Neural cell (in vitro differentiated cells): ENCODE results near the gene FAM83G. TPM values are rescaled to one million over a fixed set of nuclear protein-coding genes. Genes with fewer than 3 reads are reported as not detected.

Source experiments
- H2AFZ ChIP-seq: fragments of 200-600, 300-800 bp; sonication (generic), shearing (Covaris generic); 2 replicates; pipeline ENCODE4 v1.6.0; 2014; ENCODE audit warnings: low read depth, mild to moderate bottlenecking, antibody characterized with exemption, low read length, moderate library complexity
- H3F3A ChIP-seq: fragments of 200-600 bp; shearing (Covaris generic); 2 replicates; pipeline ENCODE4 v1.6.1; 2016; ENCODE audit warnings: mild to moderate bottlenecking, moderate library complexity, mixed read lengths, antibody characterized with exemption, low read length; ENCODE audit not compliant: insufficient read depth, poor library complexity, severe bottlenecking
- H3K27ac ChIP-seq: fragments of 200-600, 300-800 bp; sonication (generic), shearing (Covaris generic); 2 replicates; pipeline ENCODE4 v1.5.1; 2014; ENCODE audit warnings: mild to moderate bottlenecking, low read length, moderate library complexity
- H3K27me3 ChIP-seq: fragments of 300-800, 200-600 bp; sonication (generic), shearing (Covaris generic); 2 replicates; pipeline ENCODE4 v1.6.0; 2014; ENCODE audit warnings: mild to moderate bottlenecking, low read depth, low read length, moderate library complexity; ENCODE audit not compliant: insufficient read depth
- H3K36me3 ChIP-seq: fragments of 300-800, 200-600 bp; sonication (generic), shearing (Covaris generic); 2 replicates; pipeline ENCODE4 v1.5.1; 2014; ENCODE audit warnings: mild to moderate bottlenecking, antibody characterized with exemption, low read length, moderate library complexity; ENCODE audit not compliant: insufficient read depth
- H3K4me2 ChIP-seq: fragments of 300-800, 200-600 bp; sonication (generic), shearing (Covaris generic); 2 replicates; pipeline ENCODE4 v1.6.0; 2014; ENCODE audit warnings: mild to moderate bottlenecking, low read length
- H3K4me3 ChIP-seq: fragments of 300-800, 200-600 bp; sonication (generic), shearing (Covaris generic); 2 replicates; pipeline ENCODE4 v1.5.1; 2014; ENCODE audit warnings: mild to moderate bottlenecking, low read length, moderate library complexity
- H3K79me2 ChIP-seq: fragments of 200-600 bp; shearing (Covaris generic); replicated peaks from 2 replicates; pipeline ENCODE4 v1.6.0; 2014; ENCODE audit warnings: mild to moderate bottlenecking, low read length, moderate library complexity; ENCODE audit not compliant: insufficient read depth
- H3K9ac ChIP-seq: fragments of 300-800, 200-600 bp; sonication (generic), shearing (Covaris generic); 2 replicates; pipeline ENCODE4 v1.6.1; 2016; ENCODE audit warnings: mild to moderate bottlenecking, low read length, mixed read lengths
- H3K9me2 ChIP-seq: fragments of 200-600 bp; shearing (Covaris generic); 2 replicates; pipeline ENCODE4 v1.6.1; 2016; ENCODE audit warnings: mild to moderate bottlenecking, low read length, mixed read lengths; ENCODE audit not compliant: insufficient read depth
- H3K9me3 ChIP-seq: fragments of 200-600, 300-800 bp; sonication (generic), shearing (Covaris generic); 2 replicates; pipeline ENCODE4 v1.6.1; 2016; ENCODE audit warnings: mild to moderate bottlenecking, mixed run types, low read length, moderate library complexity, mixed read lengths
- H4K20me1 ChIP-seq: fragments of 200-600 bp; shearing (Covaris generic); 2 replicates; pipeline ENCODE4 v1.6.1; 2016; ENCODE audit warnings: mild to moderate bottlenecking, mixed run types; ENCODE audit not compliant: insufficient read depth
- EP300 ChIP-seq: fragments of 450-650 bp; conservative IDR thresholded peaks from 2 replicates; pipeline ENCODE4 v1.6.1; 2014; ENCODE audit warnings: antibody characterized with exemption, mild to moderate bottlenecking, moderate library complexity; ENCODE audit not compliant: poor library complexity, severe bottlenecking
- EZH2 ChIP-seq: fragments of 200-600, 300-800 bp; shearing (Covaris generic), sonication (generic); IDR thresholded peaks from 2 replicates; pipeline ENCODE4 v1.6.1; 2014; ENCODE audit warnings: antibody characterized with exemption, low read length, borderline replicate concordance, mild to moderate bottlenecking; ENCODE audit not compliant: insufficient read depth, poor library complexity, severe bottlenecking
- MXI1 ChIP-seq: fragments of 450-650 bp; conservative IDR thresholded peaks from 2 replicates; pipeline ENCODE4 v1.6.1; 2014; ENCODE audit warnings: antibody characterized with exemption, mild to moderate bottlenecking; ENCODE audit not compliant: poor library complexity, severe bottlenecking
- POLR2AphosphoS5 ChIP-seq: IDR thresholded peaks from 2 replicates; pipeline ENCODE4 v1.6.1; 2012
- RAD21 ChIP-seq: fragments of 450-650 bp; conservative IDR thresholded peaks from 2 replicates; pipeline ENCODE4 v1.6.1; 2014; ENCODE audit warnings: antibody characterized with exemption, mild to moderate bottlenecking, moderate library complexity
- SMC3 ChIP-seq: fragments of 450-650 bp; conservative IDR thresholded peaks from 2 replicates; pipeline ENCODE4 v1.6.1; 2014; ENCODE audit warnings: antibody characterized with exemption, mild to moderate bottlenecking, moderate library complexity; ENCODE audit not compliant: poor library complexity
- TAF1 ChIP-seq: IDR thresholded peaks from 2 replicates; pipeline ENCODE4 v1.6.1; 2012; ENCODE audit warnings: low read depth
- polyA plus RNA-seq: library from polyadenylated mRNA; depleted of rRNA; stranded (reverse); fragments of >200 nt; gene quantifications from 2 replicates; pipeline ENCODE4 v1.2.3, GENCODE V29; 2014
- TF ChIP-seq, protein P1 (sequence below): fragments of 450-650 bp; IDR thresholded peaks from 2 replicates; pipeline ENCODE4 v1.5.1; 2014; ENCODE audit warnings: antibody characterized with exemption, mild to moderate bottlenecking, moderate library complexity; ENCODE audit not compliant: poor library complexity, severe bottlenecking
- TF ChIP-seq, protein P2 (sequence below): IDR thresholded peaks from 2 replicates; pipeline ENCODE4 v1.6.1; 2012; ENCODE audit warnings: borderline replicate concordance

FAM83G gene
- polyA plus RNA-seq, 1 donor from 2014 or later: not detected

DNA sequence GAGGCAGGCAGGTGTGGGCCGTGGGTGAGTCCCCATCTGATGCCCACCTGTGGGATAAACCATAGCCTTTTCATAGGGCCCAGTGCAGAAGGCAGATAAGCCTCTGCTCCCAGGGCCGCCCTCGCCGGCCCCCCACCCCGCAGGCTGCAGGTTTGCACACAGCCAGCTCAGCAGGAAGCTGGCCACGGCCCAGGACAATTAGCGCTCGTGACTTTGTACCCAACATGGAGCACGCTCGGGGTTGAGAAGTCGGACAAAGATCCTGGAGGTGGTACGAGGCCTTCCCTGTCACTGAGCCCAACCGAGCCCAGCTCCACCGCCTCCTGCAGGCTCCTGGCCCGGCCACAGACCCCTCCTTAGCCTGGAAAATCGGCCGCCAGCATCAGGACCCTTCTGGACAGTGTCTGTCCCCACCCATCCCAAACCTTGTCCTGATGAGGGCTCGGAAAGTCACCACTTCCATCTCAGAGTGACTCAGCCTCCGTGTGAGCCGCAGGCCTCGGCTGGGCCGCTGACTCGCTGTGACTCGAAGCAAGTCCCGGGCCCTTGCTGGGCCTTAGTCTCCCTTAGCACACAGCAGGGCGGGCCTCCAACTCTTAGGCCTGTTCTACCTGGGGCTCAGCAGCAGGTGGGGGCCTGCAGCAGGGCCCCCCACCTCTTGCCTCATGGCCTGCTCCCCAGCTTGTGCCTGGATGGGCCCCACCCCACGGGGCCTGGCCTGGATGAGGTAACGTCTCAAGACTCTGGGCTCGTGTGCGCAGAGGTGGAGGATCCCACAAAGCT is 22.7 kb downstream of the FAM83G start:
- TF ChIP-seq EP300: no peak
- TF ChIP-seq EZH2: no peak
- no peak for TF ChIP-seq POLR2AphosphoS5
- TF ChIP-seq, protein P1, sequence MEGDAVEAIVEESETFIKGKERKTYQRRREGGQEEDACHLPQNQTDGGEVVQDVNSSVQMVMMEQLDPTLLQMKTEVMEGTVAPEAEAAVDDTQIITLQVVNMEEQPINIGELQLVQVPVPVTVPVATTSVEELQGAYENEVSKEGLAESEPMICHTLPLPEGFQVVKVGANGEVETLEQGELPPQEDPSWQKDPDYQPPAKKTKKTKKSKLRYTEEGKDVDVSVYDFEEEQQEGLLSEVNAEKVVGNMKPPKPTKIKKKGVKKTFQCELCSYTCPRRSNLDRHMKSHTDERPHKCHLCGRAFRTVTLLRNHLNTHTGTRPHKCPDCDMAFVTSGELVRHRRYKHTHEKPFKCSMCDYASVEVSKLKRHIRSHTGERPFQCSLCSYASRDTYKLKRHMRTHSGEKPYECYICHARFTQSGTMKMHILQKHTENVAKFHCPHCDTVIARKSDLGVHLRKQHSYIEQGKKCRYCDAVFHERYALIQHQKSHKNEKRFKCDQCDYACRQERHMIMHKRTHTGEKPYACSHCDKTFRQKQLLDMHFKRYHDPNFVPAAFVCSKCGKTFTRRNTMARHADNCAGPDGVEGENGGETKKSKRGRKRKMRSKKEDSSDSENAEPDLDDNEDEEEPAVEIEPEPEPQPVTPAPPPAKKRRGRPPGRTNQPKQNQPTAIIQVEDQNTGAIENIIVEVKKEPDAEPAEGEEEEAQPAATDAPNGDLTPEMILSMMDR: no peak
- TF ChIP-seq RAD21: no peak
- TF ChIP-seq MXI1: no peak
- no peak for TF ChIP-seq SMC3
- TF ChIP-seq TAF1: no peak
- TF ChIP-seq, protein P2, sequence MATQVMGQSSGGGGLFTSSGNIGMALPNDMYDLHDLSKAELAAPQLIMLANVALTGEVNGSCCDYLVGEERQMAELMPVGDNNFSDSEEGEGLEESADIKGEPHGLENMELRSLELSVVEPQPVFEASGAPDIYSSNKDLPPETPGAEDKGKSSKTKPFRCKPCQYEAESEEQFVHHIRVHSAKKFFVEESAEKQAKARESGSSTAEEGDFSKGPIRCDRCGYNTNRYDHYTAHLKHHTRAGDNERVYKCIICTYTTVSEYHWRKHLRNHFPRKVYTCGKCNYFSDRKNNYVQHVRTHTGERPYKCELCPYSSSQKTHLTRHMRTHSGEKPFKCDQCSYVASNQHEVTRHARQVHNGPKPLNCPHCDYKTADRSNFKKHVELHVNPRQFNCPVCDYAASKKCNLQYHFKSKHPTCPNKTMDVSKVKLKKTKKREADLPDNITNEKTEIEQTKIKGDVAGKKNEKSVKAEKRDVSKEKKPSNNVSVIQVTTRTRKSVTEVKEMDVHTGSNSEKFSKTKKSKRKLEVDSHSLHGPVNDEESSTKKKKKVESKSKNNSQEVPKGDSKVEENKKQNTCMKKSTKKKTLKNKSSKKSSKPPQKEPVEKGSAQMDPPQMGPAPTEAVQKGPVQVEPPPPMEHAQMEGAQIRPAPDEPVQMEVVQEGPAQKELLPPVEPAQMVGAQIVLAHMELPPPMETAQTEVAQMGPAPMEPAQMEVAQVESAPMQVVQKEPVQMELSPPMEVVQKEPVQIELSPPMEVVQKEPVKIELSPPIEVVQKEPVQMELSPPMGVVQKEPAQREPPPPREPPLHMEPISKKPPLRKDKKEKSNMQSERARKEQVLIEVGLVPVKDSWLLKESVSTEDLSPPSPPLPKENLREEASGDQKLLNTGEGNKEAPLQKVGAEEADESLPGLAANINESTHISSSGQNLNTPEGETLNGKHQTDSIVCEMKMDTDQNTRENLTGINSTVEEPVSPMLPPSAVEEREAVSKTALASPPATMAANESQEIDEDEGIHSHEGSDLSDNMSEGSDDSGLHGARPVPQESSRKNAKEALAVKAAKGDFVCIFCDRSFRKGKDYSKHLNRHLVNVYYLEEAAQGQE: no peak
- no peak overlapping the region for H3K9ac ChIP-seq
- H3K27ac ChIP-seq: no peak overlapping the region
- H3F3A ChIP-seq: no peaks in the 10 kb centered on the region
- no peaks in the 10 kb centered on the region for H3K9me2 ChIP-seq
- no peak overlapping the region for H3K4me3 ChIP-seq
- H3K4me2 ChIP-seq: no peak overlapping the region
- no peaks in the 10 kb centered on the region for H3K27me3 ChIP-seq
- no peaks in the 10 kb centered on the region for H3K9me3 ChIP-seq
- H3K36me3 ChIP-seq: no peaks in the 10 kb centered on the region
- no peaks in the 10 kb centered on the region for H3K79me2 ChIP-seq
- no peak overlapping the region for H2AFZ ChIP-seq
- H4K20me1 ChIP-seq: no peaks in the 10 kb centered on the region

- Histone ChIP-seq H3K9me2 (no peaks in the 10 kb centered on the region), H3K27ac (no peak overlapping the region), H3K9me3 (no peaks in the 10 kb centered on the region), H2AFZ (no peak overlapping the region), H3K4me2 (no peak overlapping the region), H3K79me2 (no peaks in the 10 kb centered on the region), H3K4me3 (no peak overlapping the region), H3F3A (no peaks in the 10 kb centered on the region), H3K36me3 (no peaks in the 10 kb centered on the region), H4K20me1 (no peaks in the 10 kb centered on the region), H3K9ac (no peak overlapping the region), H3K27me3 (no peaks in the 10 kb centered on the region)
- TF ChIP-seq MXI1 (no peak), POLR2AphosphoS5 (no peak)
Measured at GRCh38 chr17:18981335-18981641, 23.3 kb downstream of the FAM83G start.
